Spleen (tissue), 11 donors: ENCODE results near the gene GM2A. TPM values are rescaled to one million over a fixed set of nuclear protein-coding genes. Genes with fewer than 3 reads are reported as not detected.

ENCODE experiments used
- DNase-seq: peaks from one replicate; pipeline ENCODE4 v3.0.0-alpha.2; 2020
- H3K27ac ChIP-seq, 8 donors: fragments of 200-600 bp; sonication (generic) in 7 of 8; 1 replicate in 4 of 8; 2 replicates in 4 of 8; pipeline versions ENCODE4 v1.5.0 to v1.8.0; 2016 to 2021; ENCODE audit warnings: inconsistent platforms in 4 of 8, mild to moderate bottlenecking in 4 of 8, moderate library complexity in 1 of 8
- H3K27me3 ChIP-seq, 7 donors: fragments of 200-600 bp; sonication (generic) in 6 of 7; replicated peaks in 1 of 7; 1 replicate in 4 of 7; 2 replicates in 3 of 7; pipeline versions ENCODE4 v1.5.0 to v1.8.0; 2016 to 2021; ENCODE audit warnings: inconsistent platforms in 3 of 7, mild to moderate bottlenecking in 1 of 7
- H3K36me3 ChIP-seq, 6 donors: fragments of 200-600 bp; sonication (generic) in 5 of 6; 1 replicate in 4 of 6; 2 replicates in 2 of 6; pipeline versions ENCODE4 v1.5.0 to v1.8.0; 2016 to 2021; ENCODE audit warnings: inconsistent platforms in 2 of 6
- H3K4me1 ChIP-seq, 6 donors: fragments of 200-600 bp; sonication (generic) in 5 of 6; 1 replicate in 3 of 6; 2 replicates in 3 of 6; pipeline versions ENCODE4 v1.5.0 to v1.8.0; 2016 to 2021; ENCODE audit warnings: inconsistent platforms in 3 of 6
- H3K4me3 ChIP-seq, 8 donors: fragments of 200-600 bp; sonication (generic) in 7 of 8; 1 replicate in 4 of 8; 2 replicates in 4 of 8; pipeline versions ENCODE4 v1.5.0 to v1.8.0; 2016 to 2021; ENCODE audit warnings: inconsistent platforms in 4 of 8, mild to moderate bottlenecking in 4 of 8, moderate library complexity in 2 of 8
- H3K9me3 ChIP-seq, 8 donors: fragments of 200-600 bp; sonication (generic) in 7 of 8; 1 replicate in 4 of 8; 2 replicates in 4 of 8; pipeline versions ENCODE4 v1.5.0 to v1.8.0; 2016 to 2021; ENCODE audit warnings: inconsistent platforms in 4 of 8
- POLR2A ChIP-seq, 3 donors: fragments of 450-650 bp; IDR thresholded peaks; one replicate each; pipeline ENCODE4 v1.5.1; 2017; ENCODE audit warnings: antibody characterized with exemption in 3 of 3, mild to moderate bottlenecking in 1 of 3
- POLR2AphosphoS5 ChIP-seq, 3 donors: sonication (generic); formaldehyde crosslinking; IDR thresholded peaks; one replicate each; pipeline ENCODE4 v1.5.1; 2017; ENCODE audit warnings: antibody characterized with exemption in 3 of 3
- WGBS, 5 donors: extraction: QIAGEN DNeasy Blood & Tissue Kit in 3 of 5; methylation state at CpG; one replicate each; pipeline versions ENCODE4 v1.1.5 to v1.1.7; 2013 to 2018; 5-methylcytosine and 5-hydroxymethylcytosine counted together
- intact Hi-C: fragments of 100-400 bp; cut with DNase I; formaldehyde crosslinking; loops from one replicate; pipeline ENCODE4 v1.15.0; 2023; ENCODE audit warnings: low total_unique reads
- polyA plus RNA-seq, 3 donors: library from polyadenylated mRNA; stranded (reverse); fragments of 200-250 nt; gene quantifications; one replicate each; pipeline ENCODE4 v1.2.1, GENCODE V29; 2013
- total RNA-seq, 7 donors: library from RNA; depleted of rRNA in 3 of 7; stranded (reverse); fragments of >200 nt in 3 of 7; fragmentation: NEBNext Ultra II Directional in 4 of 7; extraction: Animal tissue kit (Norgen Biotek cat#: 25700) in 4 of 7; gene quantifications; one replicate each; pipeline versions ENCODE4 v1.1.0 to v1.2.1, GENCODE V29; 2016 to 2021
- TF ChIP-seq, protein P1 (sequence below), 11 experiments: fragments of 200-600 bp in 7 of 11; fragments of 450-650 bp in 4 of 11; sonication (generic) in 4 of 11; IDR thresholded peaks in 8 of 11; conservative IDR thresholded peaks in 3 of 11; 1 replicate in 7 of 11; 2 replicates in 4 of 11; pipeline versions ENCODE4 v1.4.0 to v1.8.0; 2016 to 2021; ENCODE audit warnings: antibody characterized with exemption in 11 of 11, inconsistent platforms in 4 of 11, mild to moderate bottlenecking in 1 of 11
- donor health status: healthy with polysubstance abuse.
- donor health status: DM: no; HTN: no; CAD: no; lungs with moderate emphysema.
- donor health status: DM: no; HTN: no; CAD: no.
- donor health status: Bipolar disorder and iron deficiency.
- donor health status: healthy.
- donor health status: DM: no; HTN: no; CAD: no.
- donor health status: DM: yes; HTN: yes; CAD: no.

GM2A gene
- total and polyA plus RNA-seq, 10 donors = 31.6 to 95.7 (median 71.4) TPM

DNA sequence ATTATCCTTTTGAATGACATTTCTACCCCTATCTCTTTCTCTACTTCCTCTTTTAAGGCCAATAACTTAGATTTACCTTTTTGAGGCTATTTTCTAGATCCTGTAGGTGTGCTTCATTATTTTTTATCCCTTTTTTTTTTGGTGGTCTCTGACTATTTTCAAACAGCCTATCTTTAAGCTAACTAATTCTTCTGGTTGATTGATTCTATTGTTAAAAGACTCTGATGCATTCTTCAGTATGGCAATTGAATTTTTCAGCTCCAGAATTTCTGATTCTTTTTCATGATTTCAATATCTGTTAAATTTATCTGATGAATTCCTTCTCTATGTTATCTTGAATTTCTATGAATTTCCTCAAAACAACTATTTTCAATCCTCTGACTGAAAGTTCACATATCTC is 57.9 kb downstream of the GM2A start:
- DNase-seq = no peak
- no peak for TF ChIP-seq POLR2AphosphoS5 (IDR thresholded peaks at IDR 0.05)
- no peak for TF ChIP-seq POLR2A (IDR thresholded peaks at IDR 0.05)
- TF ChIP-seq, protein P1, sequence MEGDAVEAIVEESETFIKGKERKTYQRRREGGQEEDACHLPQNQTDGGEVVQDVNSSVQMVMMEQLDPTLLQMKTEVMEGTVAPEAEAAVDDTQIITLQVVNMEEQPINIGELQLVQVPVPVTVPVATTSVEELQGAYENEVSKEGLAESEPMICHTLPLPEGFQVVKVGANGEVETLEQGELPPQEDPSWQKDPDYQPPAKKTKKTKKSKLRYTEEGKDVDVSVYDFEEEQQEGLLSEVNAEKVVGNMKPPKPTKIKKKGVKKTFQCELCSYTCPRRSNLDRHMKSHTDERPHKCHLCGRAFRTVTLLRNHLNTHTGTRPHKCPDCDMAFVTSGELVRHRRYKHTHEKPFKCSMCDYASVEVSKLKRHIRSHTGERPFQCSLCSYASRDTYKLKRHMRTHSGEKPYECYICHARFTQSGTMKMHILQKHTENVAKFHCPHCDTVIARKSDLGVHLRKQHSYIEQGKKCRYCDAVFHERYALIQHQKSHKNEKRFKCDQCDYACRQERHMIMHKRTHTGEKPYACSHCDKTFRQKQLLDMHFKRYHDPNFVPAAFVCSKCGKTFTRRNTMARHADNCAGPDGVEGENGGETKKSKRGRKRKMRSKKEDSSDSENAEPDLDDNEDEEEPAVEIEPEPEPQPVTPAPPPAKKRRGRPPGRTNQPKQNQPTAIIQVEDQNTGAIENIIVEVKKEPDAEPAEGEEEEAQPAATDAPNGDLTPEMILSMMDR (IDR thresholded peaks at IDR 0.05 in 8 of 11, conservative IDR thresholded peaks at IDR 0.05 in 3 of 11) = no peak
- H3K36me3 ChIP-seq = no peaks in the 10 kb centered on the region
- H3K27ac ChIP-seq = no peak overlapping the region
- intact Hi-C loops = no loop called here
- H3K4me1 ChIP-seq = peaks cover 0 to 3% (median 0%) of the 10 kb centered on the region in 6 donors
- H3K4me3 ChIP-seq = no peak overlapping the region
- peaks cover 0 to 3% (median 0%) of the 10 kb centered on the region in 7 donors for H3K27me3 ChIP-seq
- peaks cover 0 to 22% (median 15%) of the 10 kb centered on the region in 8 donors for H3K9me3 ChIP-seq

DNA sequence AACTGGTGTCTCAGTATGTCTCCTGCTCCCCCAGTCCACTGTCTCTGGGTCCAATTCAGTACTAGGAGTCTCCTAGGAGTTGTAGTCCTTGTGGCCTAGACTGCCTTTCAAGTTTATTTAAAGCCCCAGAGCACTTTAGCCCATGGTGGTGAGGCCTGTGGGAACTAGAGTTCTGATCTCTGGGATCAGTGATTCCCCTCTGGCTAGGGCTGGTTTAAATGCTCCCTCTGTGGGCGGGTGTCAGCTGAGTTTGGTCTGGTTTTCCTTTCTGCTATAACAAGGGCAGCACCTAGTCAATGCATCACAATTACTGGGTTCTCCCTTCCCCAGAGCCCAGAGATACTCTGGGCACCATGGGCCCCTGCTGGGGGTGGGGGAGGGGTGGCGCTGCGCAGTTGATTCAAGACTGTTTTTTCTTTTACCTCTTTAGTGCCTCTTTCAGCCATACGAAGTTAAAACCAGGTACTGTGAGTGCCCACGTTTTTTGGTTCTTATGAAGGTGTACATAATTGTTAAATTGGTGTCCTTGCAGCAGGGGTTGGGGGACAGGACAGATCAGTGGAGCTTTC is 59.9 kb downstream of the GM2A start:
- no peak for TF ChIP-seq POLR2A (IDR thresholded peaks at IDR 0.05)
- TF ChIP-seq, protein P1 (IDR thresholded peaks at IDR 0.05 in 8 of 11, conservative IDR thresholded peaks at IDR 0.05 in 3 of 11) = no peak
- TF ChIP-seq POLR2AphosphoS5 (IDR thresholded peaks at IDR 0.05) = no peak
- 70 to 78% (median 73%) methylated on average over 5 of the region's 5 CpGs for WGBS, 5 donors
- H3K4me3 ChIP-seq = no peak overlapping the region
- peaks cover 0 to 3% (median 0%) of the 10 kb centered on the region in 7 donors for H3K27me3 ChIP-seq
- no peaks in the 10 kb centered on the region for H3K36me3 ChIP-seq
- no peak overlapping the region for H3K27ac ChIP-seq
- intact Hi-C loops = no loop called here
- H3K4me1 ChIP-seq = peaks cover 0 to 6% (median 0%) of the 10 kb centered on the region in 6 donors
- H3K9me3 ChIP-seq = peaks cover 0 to 22% (median 15%) of the 10 kb centered on the region in 8 donors
- no peak for DNase-seq

DNA sequence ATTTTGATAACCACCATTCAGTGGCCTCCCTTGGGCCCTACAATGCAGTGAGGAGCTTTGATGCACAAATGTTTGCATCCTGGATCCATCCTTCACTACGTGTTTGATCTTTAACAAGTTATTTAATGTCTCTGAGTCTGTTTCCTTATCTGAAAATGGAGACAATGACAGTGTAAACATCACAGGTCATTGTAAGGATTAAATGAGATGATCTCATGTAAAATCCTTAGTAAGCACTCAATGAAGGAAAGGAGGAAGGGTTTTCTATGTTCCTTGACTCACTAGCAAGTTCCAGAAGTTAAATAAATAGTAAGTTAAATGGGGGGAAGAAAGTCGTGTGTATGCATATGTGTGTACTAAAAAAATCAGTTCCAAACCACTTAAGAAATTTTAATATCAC is 60.4 kb downstream of the GM2A start:
- TF ChIP-seq POLR2A (IDR thresholded peaks at IDR 0.05) = no peak
- no peak for TF ChIP-seq POLR2AphosphoS5 (IDR thresholded peaks at IDR 0.05)
- TF ChIP-seq, protein P1 (IDR thresholded peaks at IDR 0.05 in 8 of 11, conservative IDR thresholded peaks at IDR 0.05 in 3 of 11) = no peak
- DNase-seq = no peak
- Histone ChIP-seq H3K4me3 (no peak overlapping the region), H3K27ac (no peak overlapping the region), H3K9me3 (peaks cover 0 to 22% (median 15%) of the 10 kb centered on the region in 8 donors), H3K36me3 (no peaks in the 10 kb centered on the region), H3K4me1 (peaks cover 0 to 6% (median 0%) of the 10 kb centered on the region in 6 donors), H3K27me3 (peaks cover 0 to 3% (median 0%) of the 10 kb centered on the region in 7 donors)
- intact Hi-C loops = no loop called here
- WGBS, 5 donors = 54 to 74% (median 63%) methylated on average over 2 of the region's 2 CpGs

DNA sequence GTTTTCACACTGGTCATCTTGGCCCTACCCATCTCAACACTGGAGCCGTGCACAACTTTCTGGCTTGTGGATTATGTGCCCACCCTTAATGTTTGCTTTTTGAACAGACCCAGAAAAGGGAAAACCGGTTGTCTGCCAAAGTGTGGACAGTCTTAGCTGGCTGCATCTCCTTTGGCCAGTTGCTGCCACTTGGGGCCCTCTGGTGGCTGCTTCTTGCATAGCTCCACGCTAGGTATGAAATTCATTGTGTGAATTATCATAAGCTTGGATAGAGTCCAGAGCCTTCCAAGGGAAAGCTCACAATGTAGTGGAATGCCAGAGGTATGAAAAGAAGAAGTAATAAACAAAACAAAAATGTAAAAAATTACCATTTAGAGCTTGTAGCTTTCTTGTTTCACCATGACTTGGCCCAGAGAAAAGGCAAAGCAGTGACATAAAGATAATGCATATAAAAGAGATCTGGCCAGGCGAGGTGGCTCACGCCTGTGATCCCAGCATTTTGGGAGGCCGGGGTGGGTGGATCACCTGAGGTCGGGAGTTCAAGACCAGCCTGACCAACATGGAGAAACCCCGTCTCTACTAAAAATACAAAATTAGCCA is 63.1 kb downstream of the GM2A start:
- intact Hi-C loops = no loop called here
- TF ChIP-seq, protein P1 (IDR thresholded peaks at IDR 0.05 in 8 of 11, conservative IDR thresholded peaks at IDR 0.05 in 3 of 11) = peak; percentile 57 to 88 (median 81)
- peak in 1 of 3 donors; percentile 14 for TF ChIP-seq POLR2AphosphoS5 (IDR thresholded peaks at IDR 0.05)
- no peak for TF ChIP-seq POLR2A (IDR thresholded peaks at IDR 0.05)
- no peak overlapping the region for H3K27ac ChIP-seq
- 53 to 59% (median 54%) methylated on average over 8 of the region's 8 CpGs for WGBS, 5 donors
- H3K9me3 ChIP-seq = peaks cover 0 to 9% (median 6%) of the 10 kb centered on the region in 8 donors
- no peaks in the 10 kb centered on the region for H3K36me3 ChIP-seq
- no peak overlapping the region for H3K4me3 ChIP-seq
- H3K27me3 ChIP-seq = peaks cover 0 to 3% (median 0%) of the 10 kb centered on the region in 7 donors
- peak; percentile 86 for DNase-seq
- H3K4me1 ChIP-seq = peaks cover 3 to 17% (median 8%) of the 10 kb centered on the region in 6 donors
